Fibroblast of mammary gland (primary cell): ENCODE data around the gene PCDHA13.
A peak's percentile ranks its signal among the peaks of the same experiment; 100 is the strongest.
"Not testable (repeated sequence)": the region's sequence is repeated elsewhere in the genome, so short reads cannot be mapped to it uniquely, and the experiment has no call there.

Experiments used
- DNase-seq: peaks from one replicate; pipeline ENCODE4 v3.0.0-alpha.2; 2010; ENCODE audit warnings: low read depth
- H3K4me3 ChIP-seq: 2 replicates; pipeline ENCODE4 v1.5.1; 2011; ENCODE audit warnings: low read depth, mild to moderate bottlenecking, low read length, moderate library complexity; ENCODE audit not compliant: control insufficient read depth
- CTCF ChIP-seq: conservative IDR thresholded peaks from 2 replicates; pipeline ENCODE4 v1.5.1; 2011; ENCODE audit warnings: low read depth, low read length, inconsistent platforms; ENCODE audit not compliant: control insufficient read depth, insufficient read depth

Gene PCDHA13

GRCh38 chr5:140881889-140882590, at the start of gene PCDHA13:
TSS of gene PCDHA13 (plus strand) at chr5:140882124. CDS start at chr5:140882269, 145 bp downstream.
- H3K4me3 ChIP-seq, result no peak within 1 kb of the TSS
- peak; percentile 23 for DNase-seq
- peak; percentile 19 for TF ChIP-seq CTCF

- no peak within 1 kb of the TSS for H3K4me3 ChIP-seq
- peak; percentile 19 for TF ChIP-seq CTCF
- DNase-seq, result peak; percentile 20
These were observed 47.9 kb upstream of the PCDHA13 start, which contains the start of gene PCDHA7 for GRCh38 chr5:140833993-140834392. TSS of gene PCDHA7 (plus strand) at chr5:140834269. CDS start at chr5:140834384, 115 bp downstream.

GRCh38 chr5:140834439-140835008, 47.4 kb upstream of the PCDHA13 start:
- not testable (repeated sequence) for DNase-seq, H3K4me3 ChIP-seq

- DNase-seq, result no peak
- no peak overlapping the region for H3K4me3 ChIP-seq
- TF ChIP-seq CTCF, result no peak
These were observed 46.1 kb upstream of the PCDHA13 start for GRCh38 chr5:140835622-140836510.

GRCh38 chr5:140840978-140841962, 40.7 kb upstream of the PCDHA13 start, which contains the start of gene PCDHA8:
TSS of gene PCDHA8 (plus strand) at chr5:140841187. CDS start at chr5:140841322, 135 bp downstream.
- no peak within 1 kb of the TSS for H3K4me3 ChIP-seq
- DNase-seq, result no peak
- TF ChIP-seq CTCF, result peak; percentile 31

- no peak for DNase-seq
- no peak for TF ChIP-seq CTCF
- H3K4me3 ChIP-seq, result no peak overlapping the region
These were observed 38.9 kb upstream of the PCDHA13 start for GRCh38 chr5:140842798-140843733.

- H3K4me3 ChIP-seq, DNase-seq: not testable (repeated sequence)
These were observed 33.5 kb upstream of the PCDHA13 start, which contains the start of gene PCDHA9 for GRCh38 chr5:140848139-140849102. TSS of gene PCDHA9 (plus strand) at chr5:140848382. CDS start at chr5:140848496, 114 bp downstream.

- H3K4me3 ChIP-seq, DNase-seq: not testable (repeated sequence)
These were observed 31.9 kb upstream of the PCDHA13 start for GRCh38 chr5:140849831-140850634.
